Mammary epithelial cell (primary cell): Measurements from ENCODE around the gene RALGAPA1.

ENCODE experiments used
- EZH2 ChIP-seq: IDR thresholded peaks from 2 replicates; pipeline ENCODE4 v1.6.1; 2012; ENCODE audit warnings: low read length, inconsistent platforms, borderline replicate concordance
- TF ChIP-seq, protein P1 (sequence below), 2 donors: IDR thresholded peaks in 1 of 2; conservative IDR thresholded peaks in 1 of 2; 2 replicates each; pipeline ENCODE4 v1.5.1; 2011 to 2012; ENCODE audit warnings: inconsistent platforms in 2 of 2, low read length in 2 of 2, mild to moderate bottlenecking in 2 of 2, control low read depth in 1 of 2, low read depth in 1 of 2; ENCODE audit not compliant: insufficient read depth in 1 of 2; ENCODE audit errors: extremely low read depth in 1 of 2

DNA sequence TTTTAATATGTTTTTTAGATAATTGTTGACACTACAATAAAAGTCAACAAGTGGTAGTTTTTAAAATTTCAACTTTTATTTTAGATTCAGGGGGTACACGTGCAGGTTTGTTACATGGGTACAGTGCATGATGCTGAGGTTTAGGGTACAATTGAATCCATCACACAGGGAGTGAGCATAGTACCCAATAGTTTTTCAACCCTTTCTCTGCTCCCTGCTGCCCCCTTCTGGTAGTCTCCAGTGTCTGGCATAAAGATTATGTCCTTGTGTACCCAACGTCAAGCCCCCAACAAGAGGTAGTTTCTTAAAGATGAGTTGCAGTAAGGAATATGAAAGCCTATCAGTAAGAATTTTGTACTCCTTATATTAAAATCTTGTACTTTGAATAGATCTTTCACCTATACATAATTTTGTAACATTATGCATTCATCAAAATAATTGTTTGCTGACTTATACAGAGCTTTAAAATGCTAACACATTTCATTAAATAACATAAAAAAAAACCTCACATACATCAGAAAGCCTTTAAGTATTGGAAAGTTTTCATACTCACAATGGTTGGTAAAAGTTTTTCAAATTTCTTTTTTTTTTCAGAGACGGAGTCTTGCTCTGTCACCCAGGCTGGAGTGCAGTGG, 5.4 kb upstream of the RALGAPA1 start:
- TF ChIP-seq, protein P1, sequence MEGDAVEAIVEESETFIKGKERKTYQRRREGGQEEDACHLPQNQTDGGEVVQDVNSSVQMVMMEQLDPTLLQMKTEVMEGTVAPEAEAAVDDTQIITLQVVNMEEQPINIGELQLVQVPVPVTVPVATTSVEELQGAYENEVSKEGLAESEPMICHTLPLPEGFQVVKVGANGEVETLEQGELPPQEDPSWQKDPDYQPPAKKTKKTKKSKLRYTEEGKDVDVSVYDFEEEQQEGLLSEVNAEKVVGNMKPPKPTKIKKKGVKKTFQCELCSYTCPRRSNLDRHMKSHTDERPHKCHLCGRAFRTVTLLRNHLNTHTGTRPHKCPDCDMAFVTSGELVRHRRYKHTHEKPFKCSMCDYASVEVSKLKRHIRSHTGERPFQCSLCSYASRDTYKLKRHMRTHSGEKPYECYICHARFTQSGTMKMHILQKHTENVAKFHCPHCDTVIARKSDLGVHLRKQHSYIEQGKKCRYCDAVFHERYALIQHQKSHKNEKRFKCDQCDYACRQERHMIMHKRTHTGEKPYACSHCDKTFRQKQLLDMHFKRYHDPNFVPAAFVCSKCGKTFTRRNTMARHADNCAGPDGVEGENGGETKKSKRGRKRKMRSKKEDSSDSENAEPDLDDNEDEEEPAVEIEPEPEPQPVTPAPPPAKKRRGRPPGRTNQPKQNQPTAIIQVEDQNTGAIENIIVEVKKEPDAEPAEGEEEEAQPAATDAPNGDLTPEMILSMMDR (conservative IDR thresholded peaks at IDR 0.05 in 1 of 2, IDR thresholded peaks at IDR 0.05 in 1 of 2; ENCODE audit: extremely low read depth in 1 of 2, insufficient read depth in 1 of 2, low read depth in 1 of 2, low read length in 2 of 2) = peak; percentile 76 to 88
- no peak for TF ChIP-seq EZH2
